GM12891 (cell line): ENCODE results near the gene TPCN2.

Source experiments
- POLR2A ChIP-seq: IDR thresholded peaks from 2 replicates; pipeline ENCODE4 v1.6.1; 2011; ENCODE audit warnings: low read depth, low read length, control low read depth
- POLR2AphosphoS5 ChIP-seq: IDR thresholded peaks from 2 replicates; pipeline ENCODE4 v1.6.1; 2011; ENCODE audit warnings: low read depth, low read length, control low read depth
- SPI1 ChIP-seq: IDR thresholded peaks from 2 replicates; pipeline ENCODE4 v1.6.1; 2011; ENCODE audit warnings: low read depth, low read length, control low read depth
- TAF1 ChIP-seq: IDR thresholded peaks from 2 replicates; pipeline ENCODE4 v1.6.1; 2011; ENCODE audit warnings: low read depth, low read length, control low read depth

GRCh38 chr11:69065147-69065710, 16.5 kb downstream of the TPCN2 start:
- TF ChIP-seq POLR2A (no peak), POLR2AphosphoS5 (no peak), SPI1 (no peak), TAF1 (no peak)
